H1 (cell line): Measurements from ENCODE around the gene DBP. TPM values are rescaled to one million over a fixed set of nuclear protein-coding genes. Genes with fewer than 3 reads are reported as not detected.

Source experiments
- CTCF ChIA-PET: fragments of 300-600 bp; sonication (Branson Sonifier 250); formaldehyde crosslinking; loops from one replicate; lab custom pipeline; 2021; ENCODE audit not compliant: partially characterized antibody; lab: Charles Lee
- POLR2A ChIA-PET: fragments of 300-600 bp; sonication (Branson Sonifier 250); formaldehyde crosslinking; loops from one replicate; lab custom pipeline; 2021; ENCODE audit warnings: inconsistent platforms; ENCODE audit not compliant: partially characterized antibody; lab: Charles Lee
- DNase-seq, 2 experiments: peaks; one replicate each; pipeline versions ENCODE4 v3.0.0 to v3.0.0-alpha.2; 2010 to 2022; ENCODE audit warnings: low spot score in 2 of 2, low read depth in 1 of 2, mixed read lengths in 1 of 2
- FAIRE-seq: peaks from 2 replicates; lab custom pipeline; 2011; peaks lifted over from hg19 to GRCh38; lab: Jason Lieb, UNC
- H2AFZ ChIP-seq: 2 replicates; pipeline ENCODE4 v1.8.1; 2012; ENCODE audit warnings: low read length, inconsistent platforms
- H2AK5ac ChIP-seq: 2 replicates; pipeline ENCODE4 v1.6.1; 2013; ENCODE audit warnings: low read depth, low read length
- H2BK120ac ChIP-seq: replicated peaks from 2 replicates; pipeline ENCODE3; 2013; ENCODE audit warnings: low read depth, low read length, inconsistent platforms
- H2BK12ac ChIP-seq: 2 replicates; pipeline ENCODE4 v1.6.1; 2013; ENCODE audit warnings: low read depth, low read length
- H2BK15ac ChIP-seq: 2 replicates; pipeline ENCODE4 v1.6.1; 2013; ENCODE audit warnings: low read length
- H2BK20ac ChIP-seq: 2 replicates; pipeline ENCODE4 v1.6.1; 2013; ENCODE audit warnings: low read length
- H2BK5ac ChIP-seq: 2 replicates; pipeline ENCODE4 v1.6.1; 2013; ENCODE audit warnings: low read depth, low read length
- H3K14ac ChIP-seq: 2 replicates; pipeline ENCODE4 v1.6.1; 2013; ENCODE audit warnings: inconsistent platforms; ENCODE audit not compliant: insufficient read length
- H3K18ac ChIP-seq: 2 replicates; pipeline ENCODE4 v1.6.1; 2013; ENCODE audit warnings: low read length; ENCODE audit errors: extremely low read depth
- H3K23ac ChIP-seq: 2 replicates; pipeline ENCODE4 v1.6.1; 2013; ENCODE audit warnings: inconsistent platforms; ENCODE audit not compliant: insufficient read length
- H3K23me2 ChIP-seq: 2 replicates; pipeline ENCODE4 v1.6.1; 2013; ENCODE audit warnings: low read depth, low read length
- H3K27ac ChIP-seq: 2 replicates; pipeline ENCODE4 v1.6.1; 2011; ENCODE audit warnings: low read depth, low read length, inconsistent platforms
- H3K27me3 ChIP-seq, 4 experiments: replicated peaks in 1 of 4; 1 replicate in 1 of 4; 2 replicates in 3 of 4; pipeline versions ENCODE4 v1.6.1 to v1.8.1; 2011 to 2013; ENCODE audit warnings: low read length in 3 of 4, mild to moderate bottlenecking in 3 of 4, inconsistent platforms in 2 of 4, mixed read lengths in 2 of 4, moderate library complexity in 1 of 4; ENCODE audit not compliant: control insufficient read depth in 3 of 4, insufficient read depth in 3 of 4; ENCODE audit errors: extremely low read depth in 1 of 4
- H3K36me3 ChIP-seq, 4 experiments: 2 replicates each; pipeline versions ENCODE4 v1.6.1 to v1.8.1; 2011 to 2013; ENCODE audit warnings: mild to moderate bottlenecking in 4 of 4, low read length in 3 of 4, moderate library complexity in 2 of 4, control low read depth in 1 of 4, inconsistent platforms in 1 of 4; ENCODE audit not compliant: insufficient read depth in 4 of 4, control insufficient read depth in 2 of 4
- H3K4ac ChIP-seq: replicated peaks from 2 replicates; pipeline ENCODE3; 2013; ENCODE audit warnings: low read length, low read depth, mixed read lengths, inconsistent platforms; ENCODE audit not compliant: insufficient read length
- H3K4me1 ChIP-seq, 4 experiments: replicated peaks in 1 of 4; 1 replicate in 1 of 4; 2 replicates in 3 of 4; pipeline versions ENCODE4 v1.6.1 to v1.8.1; 2011 to 2013; ENCODE audit warnings: low read length in 3 of 4, inconsistent platforms in 2 of 4, mixed read lengths in 1 of 4; ENCODE audit not compliant: insufficient read depth in 4 of 4, control insufficient read depth in 3 of 4
- H3K4me2 ChIP-seq, 2 experiments: 2 replicates each; pipeline versions ENCODE4 v1.6.1 to v1.8.1; 2011 to 2013; ENCODE audit warnings: low read depth in 2 of 2, low read length in 2 of 2, control low read depth in 1 of 2, inconsistent platforms in 1 of 2, mild to moderate bottlenecking in 1 of 2; ENCODE audit not compliant: insufficient read depth in 1 of 2
- H3K4me3 ChIP-seq, 4 experiments: fragments of 200-600, 300-600 bp in 1 of 4; sonication (generic), shearing (Covaris generic), sonication (Bioruptor Twin) in 1 of 4; 2 replicates each; pipeline versions ENCODE4 v1.5.1 to v1.8.1; 2011 to 2016; ENCODE audit warnings: low read length in 4 of 4, low read depth in 3 of 4, control low read depth in 2 of 4, inconsistent platforms in 2 of 4, mild to moderate bottlenecking in 2 of 4, mixed read lengths in 1 of 4, moderate library complexity in 1 of 4; ENCODE audit not compliant: insufficient read depth in 2 of 4; ENCODE audit errors: extremely low read depth in 1 of 4
- H3K56ac ChIP-seq: replicated peaks from 2 replicates; pipeline ENCODE3; 2013; ENCODE audit warnings: low read depth, mild to moderate bottlenecking, mixed read lengths, low read length, inconsistent platforms; ENCODE audit not compliant: insufficient read length
- H3K79me1 ChIP-seq: 2 replicates; pipeline ENCODE4 v1.6.1; 2013; ENCODE audit warnings: low read depth, low read length, control low read depth
- H3K79me2 ChIP-seq, 2 experiments: 2 replicates each; pipeline versions ENCODE4 v1.6.1 to v1.8.1; 2012 to 2013; ENCODE audit warnings: low read length in 2 of 2, mild to moderate bottlenecking in 2 of 2, inconsistent platforms in 1 of 2; ENCODE audit not compliant: insufficient read depth in 2 of 2, control insufficient read depth in 1 of 2
- H3K9ac ChIP-seq, 4 experiments: replicated peaks in 1 of 4; 1 replicate in 1 of 4; 2 replicates in 3 of 4; pipeline versions ENCODE4 v1.6.1 to v1.8.1; 2011 to 2013; ENCODE audit warnings: low read depth in 3 of 4, low read length in 3 of 4, control low read depth in 2 of 4, mild to moderate bottlenecking in 2 of 4, moderate library complexity in 2 of 4, inconsistent platforms in 1 of 4; ENCODE audit errors: extremely low read depth in 1 of 4
- H3K9me3 ChIP-seq, 2 experiments: 2 replicates each; pipeline versions ENCODE4 v1.6.1 to v1.8.1; 2012 to 2013; ENCODE audit warnings: mild to moderate bottlenecking in 2 of 2, moderate library complexity in 2 of 2, control low read depth in 1 of 2, inconsistent platforms in 1 of 2, low read depth in 1 of 2, low read length in 1 of 2, mixed read lengths in 1 of 2; ENCODE audit not compliant: insufficient read depth in 2 of 2
- H4K20me1 ChIP-seq, 2 experiments: replicated peaks in 1 of 2; 2 replicates each; pipeline versions ENCODE3 to v1.8.1; 2011 to 2013; ENCODE audit warnings: inconsistent platforms in 2 of 2, low read length in 2 of 2, mild to moderate bottlenecking in 1 of 2; ENCODE audit not compliant: insufficient read depth in 2 of 2, control insufficient read depth in 1 of 2
- H4K5ac ChIP-seq: 2 replicates; pipeline ENCODE4 v1.6.1; 2013; ENCODE audit warnings: low read length, low read depth, mixed read lengths, inconsistent platforms; ENCODE audit not compliant: insufficient read length
- H4K8ac ChIP-seq: 2 replicates; pipeline ENCODE4 v1.8.0; 2013; ENCODE audit warnings: mild to moderate bottlenecking, moderate library complexity, low read length, inconsistent platforms; ENCODE audit not compliant: insufficient read depth; ENCODE audit errors: extremely low read depth
- H4K91ac ChIP-seq: replicated peaks from 2 replicates; pipeline ENCODE3; 2013; ENCODE audit warnings: low read length, mixed read lengths, inconsistent platforms; ENCODE audit not compliant: insufficient read length
- CHD1 ChIP-seq: IDR thresholded peaks from 2 replicates; pipeline ENCODE4 v1.6.1; 2012; ENCODE audit warnings: low read depth, low read length, improper control_type of control experiment
- FOSL1 ChIP-seq: IDR thresholded peaks from 2 replicates; pipeline ENCODE4 v1.6.1; 2011; ENCODE audit warnings: mild to moderate bottlenecking, low read depth, low read length, moderate library complexity; ENCODE audit not compliant: insufficient read depth
- NRF1 ChIP-seq: IDR thresholded peaks from 2 replicates; pipeline ENCODE4 v1.6.1; 2011; ENCODE audit warnings: mild to moderate bottlenecking, low read depth, low read length, improper control_type of control experiment
- SP2 ChIP-seq: IDR thresholded peaks from 2 replicates; pipeline ENCODE4 v1.6.1; 2012; ENCODE audit warnings: mild to moderate bottlenecking, low read length, inconsistent platforms
- SP4 ChIP-seq: IDR thresholded peaks from 2 replicates; pipeline ENCODE4 v1.6.1; 2012; ENCODE audit warnings: low read length, inconsistent platforms
- SRF ChIP-seq: IDR thresholded peaks from 2 replicates; pipeline ENCODE4 v1.6.1; 2011; ENCODE audit warnings: mild to moderate bottlenecking, low read depth, low read length, moderate library complexity
- WGBS, 2 experiments: shearing (Covaris generic) in 1 of 2; methylation state at CpG; one replicate each; pipeline versions ENCODE4 v1.1.6 to v1.1.7; 2013 to 2015; ENCODE audit warnings: low lambda C conversion rate in 2 of 2, mixed read lengths in 2 of 2, inconsistent platforms in 1 of 2, low coverage in 1 of 2, missing lambda C conversion rate in 1 of 2; ENCODE audit not compliant: insufficient replicate concordance in 2 of 2, insufficient coverage in 1 of 2, insufficient read length in 1 of 2; ENCODE audit errors: extremely low coverage in 1 of 2, missing lambda C conversion rate in 1 of 2; 5-methylcytosine and 5-hydroxymethylcytosine counted together
- polyA plus RNA-seq, 7 experiments: library from polyadenylated mRNA; depleted of rRNA in 3 of 7; stranded (reverse) in 5 of 7; unstranded in 2 of 7; fragments of >200 nt in 5 of 7; fragments of 200-250 nt in 2 of 7; gene quantifications; 1 replicate in 5 of 7; 2 replicates in 1 of 7; 4 replicates in 1 of 7; pipeline versions ENCODE4 v1.2.1 to v1.2.3, GENCODE V29; 2011 to 2013; ENCODE audit warnings: missing spikeins in 2 of 7, mixed read lengths in 2 of 7
- total RNA-seq: library from RNA; stranded (reverse); fragmentation: NEBNext Ultra II Directional; extraction: Animal tissue kit (Norgen Biotek cat#: 25700); gene quantifications from 2 replicates; pipeline ENCODE4 v1.2.1, GENCODE V29; 2021
- TF ChIP-seq, protein P1 (sequence below): IDR thresholded peaks from 2 replicates; pipeline ENCODE4 v1.6.1; 2012; ENCODE audit warnings: inconsistent platforms

The DBP gene
- total and polyA plus RNA-seq, 2 of the 8 experiments (the other 6 are each of a cell fraction or from before 2014, with no cell fraction given) = 7.5 to 8.3 TPM

GRCh38 chr19:48627865-48628314, 9.3 kb downstream of the DBP start:
- POLR2A ChIA-PET = interaction anchor here (1.0 to 30.9 kb wide), 5 partner anchors 9 to 138 kb away, joined by 3 to 788 read pairs (median 3); partner anchors contain the start of genes CA11, DBP, FAM83E and RPL18
- DNase-seq = no peak
- Histone ChIP-seq H3K23me2 (peaks cover 22% of the 10 kb centered on the region), H3K79me1 (no peaks in the 10 kb centered on the region), H3K23ac (no peak overlapping the region), H3K4me3 (no peak overlapping the region), H3K27me3 (no peaks in the 10 kb centered on the region), H4K20me1 (peaks cover 2 to 11% of the 10 kb centered on the region in 2 experiments), H2BK5ac (no peak overlapping the region), H3K27ac (no peak overlapping the region), H3K56ac (no peak overlapping the region), H2AFZ (no peak overlapping the region), H3K36me3 (peaks cover 0 to 11% (median 1%) of the 10 kb centered on the region in 4 experiments; a peak in 1 of 8 replicates), H2BK20ac (no peak overlapping the region), H2AK5ac (no peak overlapping the region), H4K5ac (no peak overlapping the region), H4K91ac (no peak overlapping the region), H3K14ac (no peak overlapping the region), H4K8ac (no peak overlapping the region), H3K9me3 (no peaks in the 10 kb centered on the region), H2BK120ac (no peak overlapping the region), H3K79me2 (peaks cover 0 to 13% of the 10 kb centered on the region in 2 experiments; a peak in 3 of 4 replicates), H2BK15ac (no peak overlapping the region), H3K4me1 (peaks cover 0 to 27% (median 18%) of the 10 kb centered on the region in 4 experiments; a peak in 6 of 7 replicates), H3K4me2 (no peak overlapping the region), H2BK12ac (no peak overlapping the region), H3K9ac (no peak overlapping the region), H3K18ac (no peak overlapping the region; the same call in 1 of the 2 replicates), H3K4ac (no peak overlapping the region)
- WGBS, 2 experiments = 90% methylated on average over 17 of the region's 17 CpGs; no CpG with 5 or more reads in 1 of the 2 experiments
- CTCF ChIA-PET = interaction anchor here (0.8 kb wide), 1 partner anchor 11 kb away, joined by 5 read pairs; no protein-coding TSS in a partner anchor
- FAIRE-seq = no peak
- TF ChIP-seq NRF1 = no peak
- no peak for TF ChIP-seq SP2
- TF ChIP-seq, protein P1, sequence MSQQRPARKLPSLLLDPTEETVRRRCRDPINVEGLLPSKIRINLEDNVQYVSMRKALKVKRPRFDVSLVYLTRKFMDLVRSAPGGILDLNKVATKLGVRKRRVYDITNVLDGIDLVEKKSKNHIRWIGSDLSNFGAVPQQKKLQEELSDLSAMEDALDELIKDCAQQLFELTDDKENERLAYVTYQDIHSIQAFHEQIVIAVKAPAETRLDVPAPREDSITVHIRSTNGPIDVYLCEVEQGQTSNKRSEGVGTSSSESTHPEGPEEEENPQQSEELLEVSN = no peak
- TF ChIP-seq FOSL1 = no peak
- no peak for TF ChIP-seq CHD1
- TF ChIP-seq SP4 = no peak
- no peak for TF ChIP-seq SRF
